Suppressor macrophage treated with lipopolysaccharide for 1 hour (primary cell): ENCODE results near the gene CENPT.
"Not testable (repeated sequence)": the region's sequence is repeated elsewhere in the genome, so short reads cannot be mapped to it uniquely, and the experiment has no call there.

ENCODE experiments used
- DNase-seq, 3 donors: peaks; one replicate each; pipeline ENCODE4 v3.0.0-alpha.2; 2020 to 2022

CENPT gene

DNA sequence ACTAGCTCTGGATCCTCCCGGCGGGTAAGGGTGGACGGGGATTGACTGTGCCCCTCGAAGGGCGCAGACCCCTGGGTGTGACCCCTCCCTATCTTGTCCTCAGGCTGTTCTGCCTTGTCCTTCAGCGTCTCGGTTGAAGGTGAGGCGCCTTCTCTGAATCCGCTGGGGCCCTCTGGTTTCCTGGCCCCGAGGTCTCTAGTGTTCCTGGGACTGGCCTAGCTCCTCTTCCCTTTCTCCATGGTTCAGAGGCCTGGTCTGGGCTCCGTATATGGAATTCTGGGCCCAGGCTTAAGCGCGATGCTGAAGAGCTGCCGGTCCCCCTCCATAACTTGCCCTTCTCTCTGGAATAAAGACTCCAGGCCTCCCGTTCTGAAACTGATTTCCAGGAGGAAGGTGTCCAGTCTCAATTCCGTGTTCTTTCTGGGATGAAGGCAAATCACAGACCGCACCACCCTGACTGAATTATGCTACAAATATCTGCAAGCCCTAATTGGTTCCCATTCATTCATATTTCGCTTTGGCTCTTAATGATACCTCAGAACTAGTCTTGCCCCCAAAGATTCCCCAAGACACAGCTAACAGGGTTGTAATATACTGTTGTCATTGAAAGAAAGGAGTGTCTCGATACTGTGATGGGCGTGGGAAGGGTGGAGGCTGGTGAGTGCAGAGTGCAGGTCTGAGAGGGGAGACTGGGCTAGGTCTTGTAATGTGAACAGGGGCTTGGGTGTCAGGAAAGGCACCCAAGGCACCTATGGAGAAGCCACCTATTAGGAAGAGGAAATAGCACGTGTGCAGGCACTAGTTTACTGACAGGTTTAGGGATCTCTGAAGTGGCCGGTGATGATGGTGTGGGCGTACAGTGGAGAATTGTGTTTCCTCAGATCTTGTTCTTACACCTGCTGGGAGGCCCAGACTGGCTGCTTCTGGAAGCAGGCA lies 26.2 kb upstream of the CENPT start:
- DNase-seq = peak in 2 of 3 donors; percentile 4 to 18

DNA sequence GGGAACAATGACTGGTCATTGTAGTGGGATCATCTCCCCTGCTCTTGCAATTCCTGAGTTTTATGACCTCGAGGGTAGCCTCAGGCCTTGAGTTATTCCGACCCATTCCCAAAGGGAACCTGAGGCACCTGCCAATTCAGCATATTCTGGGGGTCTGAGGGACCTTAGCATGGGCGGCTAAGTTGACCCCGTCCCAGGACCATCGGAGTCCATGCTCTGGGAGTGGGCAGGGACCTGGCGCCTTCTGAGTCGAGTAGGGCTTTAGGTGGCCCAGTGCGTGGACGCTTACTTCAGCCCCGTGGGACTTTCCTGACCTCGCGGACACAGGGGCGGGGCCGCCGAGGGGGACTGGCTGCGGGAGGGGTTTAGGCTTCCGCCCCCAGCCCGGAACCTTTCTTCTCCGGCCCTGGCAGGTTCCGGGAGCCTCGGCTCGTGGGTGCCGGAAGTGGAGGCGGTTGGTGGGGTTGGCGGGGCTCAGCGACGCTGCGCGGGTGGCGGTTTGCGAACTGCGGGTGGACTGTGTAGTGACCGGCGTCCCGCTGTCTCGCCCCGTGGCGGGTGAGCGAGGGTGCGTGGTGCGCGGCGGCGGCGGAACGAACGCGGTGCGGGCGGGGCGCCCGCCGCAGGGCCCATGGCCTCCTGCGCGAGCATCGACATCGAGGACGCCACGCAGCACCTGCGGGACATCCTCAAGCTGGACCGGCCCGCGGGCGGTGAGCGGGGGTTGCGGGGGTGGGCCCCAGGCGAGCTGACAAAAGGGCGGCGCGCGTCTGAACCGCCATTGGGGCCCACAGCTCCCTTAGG lies 25.3 kb upstream of the CENPT start, which contains the start of gene EDC4:
Gene EDC4 (plus strand): TSS at position 422 of the 804 bp plus-strand sequence. CDS start 210 bp downstream, at position 632.
- peak; percentile 95 to 98 (median 97) for DNase-seq

DNA sequence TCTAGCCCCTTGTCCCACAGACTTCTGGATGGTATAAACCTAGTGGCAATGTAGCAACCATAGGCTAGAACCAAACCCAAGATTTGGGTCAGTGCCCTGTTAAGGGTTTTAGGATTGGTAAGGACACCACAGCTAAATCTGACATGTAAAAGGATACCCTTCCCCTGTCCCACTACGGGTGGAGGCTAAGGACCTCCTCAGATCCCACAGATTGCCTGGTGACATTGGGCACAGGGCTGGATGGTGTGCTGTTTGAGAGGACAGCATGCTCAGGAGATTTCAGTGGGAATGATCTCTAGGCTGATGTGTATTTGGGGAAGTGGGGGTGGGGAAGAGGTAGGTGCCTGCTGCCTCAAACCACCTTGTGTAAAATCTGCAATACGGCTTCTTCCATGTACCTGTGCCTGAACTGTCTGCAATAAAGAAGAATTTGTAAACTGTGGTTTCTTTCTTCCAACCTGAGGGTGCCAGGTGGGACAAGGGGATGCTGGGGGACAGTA lies 24.7 kb upstream of the CENPT start:
- DNase-seq = no peak

DNA sequence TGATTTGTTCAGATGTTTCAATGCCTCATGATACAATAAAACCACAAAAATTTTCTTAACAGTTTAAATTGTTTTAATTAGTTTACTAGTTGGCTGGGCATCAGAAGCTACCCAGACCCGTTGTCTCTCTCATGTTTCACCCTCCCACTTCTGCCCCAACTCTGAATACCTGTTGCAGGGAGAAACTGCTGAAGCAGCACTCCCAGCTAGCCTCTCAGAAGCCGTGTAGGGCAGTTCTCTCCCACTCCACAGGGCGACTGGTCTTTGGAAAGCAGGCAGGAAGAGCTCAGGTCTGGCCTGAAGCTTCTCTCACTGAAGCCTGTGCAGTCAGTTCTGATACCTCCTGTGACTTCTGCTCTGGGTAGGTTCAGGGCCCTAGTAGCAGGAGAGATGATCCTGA lies 23.8 kb upstream of the CENPT start:
- no peak for DNase-seq

DNA sequence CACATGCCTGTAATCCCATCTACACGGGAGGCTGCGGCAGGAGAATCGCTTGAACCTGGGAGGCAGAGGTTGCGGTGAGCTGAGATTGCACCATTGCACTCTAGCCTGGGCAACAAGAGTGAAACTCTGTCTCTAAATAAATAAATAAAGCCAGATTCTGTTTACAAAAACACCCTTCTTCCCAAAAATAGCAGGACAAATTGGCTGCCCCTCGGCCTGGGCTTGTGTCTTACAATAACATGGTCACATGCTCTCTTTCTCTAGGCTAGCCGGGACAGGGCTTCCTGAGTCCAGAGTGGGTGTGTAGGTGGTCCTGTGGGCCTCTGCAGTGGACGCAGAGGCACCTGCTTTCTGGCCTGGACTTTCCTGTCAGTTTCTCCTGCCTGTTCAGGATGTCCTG lies 22.2 kb upstream of the CENPT start:
- DNase-seq = no peak

DNA sequence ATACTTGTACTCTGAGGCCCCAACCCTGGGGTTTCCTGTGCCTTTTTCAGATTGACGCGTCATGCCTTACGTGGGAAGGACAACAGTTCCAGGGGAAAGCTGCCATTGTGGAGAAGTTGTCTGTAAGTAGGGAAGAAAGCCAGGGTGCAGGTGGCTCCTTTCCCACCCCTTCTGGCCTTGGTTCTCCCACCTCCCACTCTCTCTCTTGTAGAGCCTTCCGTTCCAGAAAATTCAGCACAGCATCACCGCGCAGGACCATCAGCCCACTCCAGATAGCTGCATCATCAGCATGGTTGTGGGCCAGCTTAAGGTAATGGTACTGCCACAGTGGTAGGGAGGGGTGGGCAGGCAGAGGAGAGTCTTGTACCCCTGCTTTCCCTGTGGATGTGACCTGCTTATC lies 20.8 kb upstream of the CENPT start:
- no peak for DNase-seq

DNA sequence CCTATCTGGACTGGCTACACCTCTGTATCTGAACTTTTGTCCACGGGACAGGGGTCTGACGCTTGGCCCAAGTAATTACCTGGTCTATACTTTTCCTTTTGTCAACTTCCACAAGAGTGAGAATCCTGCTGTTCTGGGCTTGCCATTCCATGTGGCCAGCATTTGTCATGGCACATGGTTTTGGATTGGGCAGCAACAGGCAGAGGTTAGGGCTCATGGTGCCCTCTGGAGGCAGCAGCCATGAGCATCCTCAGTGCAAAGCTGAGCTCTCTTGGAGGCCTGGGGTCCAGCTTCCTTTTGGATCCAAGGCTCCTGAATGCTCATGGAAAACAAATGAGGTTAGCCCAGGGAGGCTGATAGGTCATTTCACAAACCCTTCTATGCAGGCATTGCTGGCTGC lies 17.8 kb upstream of the CENPT start:
- peak; percentile 66 to 73 (median 68) for DNase-seq

DNA sequence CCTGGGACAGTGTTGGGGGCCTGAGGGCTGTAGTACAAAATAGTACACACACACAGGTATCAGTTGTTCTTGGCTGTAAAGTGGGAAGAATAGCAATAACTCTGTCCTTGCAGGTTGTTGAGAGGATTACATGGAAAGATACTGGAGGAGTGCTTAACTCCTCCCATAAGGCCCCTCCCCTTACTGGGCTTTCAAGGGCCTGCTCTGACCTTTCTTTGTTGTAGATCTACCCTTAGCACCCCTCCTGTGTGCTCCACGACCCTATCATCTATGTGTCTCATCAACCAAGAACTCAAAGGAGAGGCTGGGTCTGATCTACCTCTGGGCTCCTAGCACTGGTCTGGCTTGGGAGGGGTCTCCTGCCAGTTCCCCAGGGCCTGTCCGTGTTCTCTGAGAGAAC lies 17.1 kb upstream of the CENPT start:
- no peak for DNase-seq

DNA sequence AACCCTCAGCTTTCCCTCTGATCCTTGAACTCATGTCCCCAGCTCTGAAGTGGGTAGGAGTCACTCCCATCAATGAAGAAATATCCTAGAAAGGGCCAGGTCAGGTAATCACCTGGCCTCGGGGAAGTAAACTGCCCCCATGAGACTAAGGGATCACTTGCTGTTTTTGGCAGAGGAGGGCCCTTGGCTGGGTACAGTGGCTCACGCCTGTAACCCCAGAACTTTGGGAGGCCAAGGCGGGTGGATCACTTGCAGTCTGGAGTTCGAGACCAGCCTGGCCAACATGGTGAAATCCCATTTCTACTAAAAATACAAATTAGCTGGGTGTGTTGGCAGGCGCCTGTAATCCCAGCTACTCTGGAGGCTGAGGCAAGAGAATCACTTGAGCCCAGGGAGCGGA lies 16.6 kb upstream of the CENPT start:
- not testable (repeated sequence) for DNase-seq

DNA sequence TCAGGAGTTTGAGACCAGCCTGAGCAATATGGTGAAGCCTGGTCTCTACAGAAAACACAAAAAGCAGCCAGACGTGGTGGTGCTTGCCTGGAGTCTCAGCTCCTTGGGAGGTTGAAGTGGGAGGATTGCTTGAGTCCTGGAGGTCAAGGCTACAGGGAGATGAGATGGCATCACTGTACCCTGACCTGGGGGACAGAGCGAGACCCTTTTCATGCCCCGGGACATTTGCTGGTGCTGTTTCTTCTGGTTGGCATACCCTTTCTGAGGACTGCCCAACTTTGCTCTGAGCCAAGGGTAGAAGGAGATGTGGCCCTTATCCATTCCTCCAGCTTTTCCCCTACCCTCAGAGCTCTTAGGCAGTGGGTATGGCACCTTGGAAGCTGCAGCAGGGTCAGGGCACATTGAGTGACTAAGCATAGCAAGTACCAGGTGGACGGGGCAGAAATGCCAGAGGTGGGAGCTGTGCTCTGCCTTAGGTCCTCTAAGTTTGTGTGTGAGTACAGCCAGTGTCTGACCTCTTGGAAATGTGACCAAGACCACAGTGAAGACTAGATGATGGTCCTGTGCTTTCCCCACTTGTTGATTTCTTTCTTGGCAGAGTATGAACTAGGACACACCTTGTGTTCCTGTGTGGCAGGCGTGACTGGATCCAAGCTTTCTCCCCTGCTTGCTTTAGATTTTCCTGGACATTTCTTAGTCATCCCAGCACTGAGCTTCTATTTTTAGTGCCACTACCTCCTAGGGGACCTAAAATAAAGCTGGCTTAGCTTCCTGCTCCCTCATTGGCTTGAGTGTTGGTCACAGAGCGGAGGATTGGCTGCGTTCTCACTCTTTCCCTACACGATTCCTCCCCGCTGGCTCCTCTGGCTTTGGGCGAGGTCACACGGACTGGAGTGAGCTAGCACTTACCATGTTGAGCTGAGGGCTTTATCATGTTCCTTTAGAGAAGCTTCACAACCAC lies 15.4 kb upstream of the CENPT start:
- DNase-seq = no peak

DNA sequence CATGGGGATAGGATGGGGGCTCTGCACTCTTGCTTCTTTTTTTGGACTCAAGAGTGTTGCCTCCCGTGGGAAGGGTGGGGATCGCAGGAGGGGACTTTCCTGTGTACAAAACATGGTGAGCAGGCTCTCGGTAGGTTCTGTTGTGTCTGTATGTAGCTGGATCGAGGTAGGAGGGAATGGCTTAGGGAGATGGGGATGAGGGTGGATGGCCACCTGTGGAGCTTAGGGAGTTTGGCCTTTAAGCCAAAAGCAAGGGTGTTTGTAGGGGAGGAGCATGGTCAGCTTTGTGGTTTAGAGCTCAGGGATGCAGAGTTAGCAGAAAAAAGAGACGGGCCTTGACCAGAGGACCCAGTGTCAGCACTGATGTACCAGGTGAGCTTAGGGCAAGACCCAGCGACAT lies 14.4 kb upstream of the CENPT start:
- no peak for DNase-seq

DNA sequence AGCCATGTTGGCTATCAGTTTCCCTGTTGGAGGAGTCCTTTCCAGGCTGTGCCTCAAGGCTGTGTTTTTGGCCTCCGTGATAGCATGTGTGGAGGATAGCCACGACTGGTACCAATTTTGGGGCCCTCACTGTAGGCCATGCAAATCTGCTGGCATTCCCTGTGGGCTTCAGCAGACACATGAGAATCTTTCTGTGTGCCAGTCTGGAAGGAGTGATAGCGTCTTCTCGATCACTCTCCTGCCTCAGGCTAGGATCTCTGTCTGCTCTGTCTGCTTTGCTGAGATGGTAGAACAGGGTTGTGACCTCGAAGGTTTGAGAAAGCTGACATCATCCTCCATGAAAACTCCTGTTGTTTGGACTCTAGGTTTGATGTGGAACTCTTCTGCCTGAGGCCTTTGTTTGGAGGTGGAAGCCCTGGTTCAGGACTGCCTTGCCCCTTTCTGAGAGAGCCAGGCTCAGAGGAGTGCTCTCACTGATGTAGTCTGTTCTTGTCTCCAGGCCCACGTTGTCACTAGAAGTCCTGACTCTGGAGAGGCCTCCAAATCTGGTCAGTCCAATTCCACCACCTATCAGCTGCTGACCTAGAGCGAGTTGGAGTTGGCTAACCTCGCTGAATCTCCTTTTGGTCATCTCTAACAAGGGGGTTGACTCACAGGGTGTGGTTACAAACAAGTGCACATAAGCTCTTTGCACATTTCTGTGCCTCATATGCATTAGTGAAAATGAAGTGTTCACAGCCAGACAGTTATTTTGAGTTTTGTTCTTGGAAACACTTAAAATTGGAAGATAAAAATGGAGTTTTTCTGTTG lies 13.3 kb upstream of the CENPT start:
- DNase-seq = peak in 1 of 3 donors; percentile 27

DNA sequence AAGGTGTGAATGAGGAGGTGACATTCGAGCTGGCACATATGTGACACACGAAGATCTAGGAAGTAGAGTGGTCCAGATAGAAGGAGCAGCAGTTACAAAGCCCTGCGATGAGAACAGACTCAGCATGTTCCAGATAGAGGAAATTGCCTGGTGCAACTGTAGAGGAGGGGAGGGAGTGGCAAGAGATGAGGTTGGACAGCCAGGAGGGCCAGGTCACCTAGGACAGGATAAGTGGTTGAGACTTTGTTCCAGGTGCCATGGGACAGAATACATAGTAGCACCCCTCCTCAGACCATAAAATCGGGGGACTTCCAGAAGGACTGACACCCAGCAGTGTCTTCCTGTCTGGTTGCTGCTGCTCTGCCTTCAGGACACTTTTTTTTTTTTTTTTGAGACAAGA lies 11.0 kb upstream of the CENPT start:
- DNase-seq = peak in 1 of 3 donors; percentile 9

DNA sequence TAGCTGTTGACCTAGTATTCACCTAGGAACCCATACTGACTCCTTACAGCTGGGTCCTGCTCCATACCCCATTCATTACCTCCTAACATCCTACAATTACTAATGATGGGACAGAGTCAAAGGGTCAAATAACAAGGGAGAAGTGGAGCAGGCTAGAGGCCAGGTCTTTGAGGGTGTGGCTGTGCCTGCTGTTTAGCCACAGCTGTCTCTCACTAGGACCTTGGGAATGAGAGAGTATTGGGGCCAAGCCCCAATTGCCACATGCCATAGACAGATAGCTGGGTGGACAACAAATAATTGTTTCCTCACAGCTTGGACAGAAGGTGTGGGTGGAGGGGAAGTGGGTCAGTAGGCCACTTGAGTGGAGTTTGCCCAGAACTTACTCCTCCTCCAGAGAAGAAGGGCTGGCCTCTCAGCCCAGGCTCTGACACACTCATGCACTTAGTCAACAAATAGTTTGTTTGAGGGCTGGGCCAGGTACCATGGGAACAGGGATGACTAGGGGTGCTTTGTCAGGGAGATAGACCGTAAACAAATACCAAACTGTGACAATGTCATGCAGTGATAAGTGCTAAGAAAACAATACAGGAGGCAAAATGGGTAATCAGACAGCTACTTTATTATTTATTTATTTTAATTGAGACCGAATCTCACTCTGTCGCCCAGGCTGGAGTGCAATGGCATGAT lies 10.2 kb upstream of the CENPT start:
- DNase-seq = peak; percentile 93 to 97 (median 95)

DNA sequence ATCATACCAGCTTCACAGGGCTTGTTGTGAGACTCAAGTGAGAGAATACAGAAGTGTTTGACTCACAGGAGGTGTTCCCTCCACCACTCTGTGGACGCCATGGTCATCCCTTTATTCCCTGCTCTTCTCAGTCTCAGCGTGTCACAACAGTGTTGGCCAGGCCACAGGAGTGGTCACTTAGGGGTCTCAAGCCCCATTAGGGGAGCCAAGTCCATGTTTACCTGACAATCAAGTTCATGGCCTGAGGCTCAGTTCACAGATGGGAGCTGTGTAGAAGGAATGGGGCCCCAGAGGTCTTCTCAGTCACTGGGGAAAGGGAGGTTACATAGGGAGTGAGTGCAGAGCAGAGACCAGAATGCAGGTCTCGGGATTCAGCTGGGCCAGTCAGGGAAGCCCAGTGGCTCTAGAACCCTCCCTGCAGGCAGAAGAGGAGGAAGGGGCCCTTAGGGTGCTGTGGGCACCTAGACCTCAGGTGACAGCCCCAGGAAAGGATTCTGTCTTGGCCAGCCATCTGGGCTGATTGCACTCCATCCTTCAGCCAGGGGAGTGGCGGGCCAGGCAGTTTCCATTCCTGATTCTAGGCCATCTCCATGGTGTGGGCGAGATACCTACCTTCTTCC lies 9.5 kb upstream of the CENPT start:
- DNase-seq = no peak

DNA sequence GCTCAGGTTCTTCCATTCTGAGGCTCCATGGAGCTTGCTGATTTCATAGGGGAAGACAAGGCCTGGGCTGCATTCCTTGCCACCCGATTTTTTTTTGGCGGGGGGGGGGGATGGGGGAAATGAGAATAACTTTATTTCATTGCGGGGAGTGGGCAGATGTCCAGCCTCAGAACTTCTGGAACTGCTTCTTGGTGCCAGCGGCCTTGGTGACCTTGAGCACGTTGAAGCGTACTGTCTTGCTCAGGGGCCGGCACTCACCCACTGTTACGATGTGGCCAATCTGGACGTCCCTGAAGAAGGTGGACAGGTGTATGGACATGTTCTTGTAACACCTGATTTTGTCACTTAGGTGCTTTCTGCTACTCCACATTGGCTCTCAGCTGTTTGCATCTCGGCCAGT lies 8.3 kb upstream of the CENPT start:
- no peak for DNase-seq

DNA sequence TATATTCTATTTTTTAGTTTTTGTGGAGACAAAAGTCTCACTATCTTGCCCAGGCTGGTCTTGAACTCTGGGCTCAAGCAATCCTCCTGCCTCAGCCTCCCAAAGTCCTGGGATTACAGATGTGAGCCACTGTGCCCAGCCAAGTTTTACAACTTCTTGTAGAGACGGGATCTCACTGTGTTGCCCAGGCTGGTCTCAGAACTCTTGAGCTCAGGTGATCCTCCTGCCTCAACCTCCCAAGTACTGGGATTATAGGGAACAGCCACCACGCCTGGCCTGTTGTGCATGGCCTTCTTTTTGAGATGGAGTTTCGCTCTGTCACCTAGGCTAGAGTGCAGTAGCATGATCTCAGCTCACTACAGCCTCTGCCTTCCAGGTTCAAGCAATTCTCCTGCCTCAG lies 6.2 kb upstream of the CENPT start:
- no peak for DNase-seq

DNA sequence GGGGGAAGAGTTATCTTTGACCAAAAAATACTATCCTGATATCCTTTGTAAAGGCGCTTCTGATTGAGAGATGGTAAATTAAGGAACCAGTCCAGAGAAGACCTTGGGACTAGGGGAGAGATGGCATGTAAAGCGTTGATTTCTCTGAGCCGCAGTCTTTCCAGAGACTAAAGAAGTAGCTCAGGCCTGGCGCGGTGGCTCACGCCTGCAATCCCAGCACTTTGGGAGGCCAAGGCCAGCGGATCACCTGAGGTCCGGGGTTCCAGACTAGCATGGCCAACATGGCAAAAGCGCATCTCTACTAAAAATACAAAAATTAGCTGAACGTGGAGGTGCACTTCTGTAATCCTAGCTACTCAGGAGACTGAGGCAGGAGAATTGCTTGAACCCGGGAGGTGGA lies 625 bp upstream of the CENPT start:
- DNase-seq = no peak

DNA sequence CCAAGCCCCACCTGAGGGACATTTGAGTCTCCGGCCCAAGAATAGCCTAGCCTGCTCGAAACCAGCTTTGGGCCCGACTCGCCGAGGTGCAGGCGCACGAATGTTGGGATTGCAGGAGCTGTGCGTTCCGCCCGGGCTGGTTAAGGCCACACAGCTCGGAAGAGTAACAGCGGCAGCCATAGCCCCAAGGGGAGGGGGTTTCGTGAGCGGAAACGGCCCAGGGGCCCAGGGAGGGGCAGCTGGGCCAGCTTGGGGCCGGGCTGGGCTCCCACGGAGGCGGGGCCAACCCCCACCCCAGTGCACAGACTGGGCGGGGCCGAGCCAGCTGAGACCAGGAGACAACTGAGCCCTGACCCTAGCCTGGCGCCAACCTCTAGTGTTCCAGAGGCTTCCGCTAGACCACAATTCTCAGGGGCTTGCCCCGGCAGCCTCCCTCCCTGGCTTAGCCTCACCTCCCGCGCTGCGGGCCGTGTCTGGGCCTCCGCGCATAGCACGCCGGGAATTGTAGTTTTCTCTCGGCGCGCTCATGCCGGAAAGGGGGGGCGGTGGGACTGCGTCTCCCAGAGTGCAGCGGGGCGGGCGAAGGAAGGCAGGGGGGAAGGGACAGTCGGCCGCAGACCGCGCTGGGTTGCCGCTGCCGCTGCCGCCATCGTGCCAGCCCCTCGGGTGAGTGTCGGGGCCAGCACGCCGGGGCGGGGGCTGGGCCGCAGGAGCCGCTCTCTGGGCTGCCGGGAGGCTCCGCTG lies 1.0 kb downstream of the CENPT start, which contains the start of gene NUTF2:
Gene NUTF2 (plus strand): TSS at position 614 of the 744 bp plus-strand sequence. CDS start 18,198 bp downstream, outside the sequence.
- DNase-seq = peak; percentile 94 to 97 (median 96)

DNA sequence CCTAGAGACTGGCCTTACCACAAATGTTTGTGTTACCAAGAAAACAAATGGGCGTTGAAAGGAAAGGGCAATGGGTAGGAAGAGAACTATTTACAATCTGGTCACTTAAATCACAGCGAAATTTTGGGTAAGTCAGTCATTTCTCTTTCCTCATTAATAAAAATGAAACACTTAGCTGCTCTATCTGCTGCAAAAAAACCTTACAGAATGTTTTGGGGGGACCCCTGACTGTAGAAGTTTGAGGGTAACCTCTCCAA lies 1.5 kb downstream of the CENPT start:
- DNase-seq = no peak
